ENCODE measurements around the gene MPZL1. TPM values are rescaled to one million over a fixed set of nuclear protein-coding genes. Genes with fewer than 3 reads are reported as not detected.
A peak's percentile ranks its signal among the peaks of the same experiment; 100 is the strongest.

MPZL1 gene
- total RNA-seq, 1 donor from 2014 or later: 36.7 TPM

GRCh38 chr1:167765496-167765895 lies 43.7 kb downstream of the MPZL1 start:
- no peak overlapping the region for H3K27ac Mint-ChIP-seq
- intact Hi-C loops (cut with micrococcal nuclease): no loop called here
- no peaks in the 10 kb centered on the region for H3K27me3 Mint-ChIP-seq (ENCODE audit: low read depth)
- H3K9me3 Mint-ChIP-seq: no peaks in the 10 kb centered on the region
- peaks cover 23% of the 10 kb centered on the region for H3K4me1 Mint-ChIP-seq (ENCODE audit: low read depth)
- no peak overlapping the region for H3K4me3 Mint-ChIP-seq (ENCODE audit: low read depth)
- H3K36me3 Mint-ChIP-seq (ENCODE audit: low read depth): peaks cover 30% of the 10 kb centered on the region
- no peak for DNase-seq (ENCODE audit: low spot score)

DNA sequence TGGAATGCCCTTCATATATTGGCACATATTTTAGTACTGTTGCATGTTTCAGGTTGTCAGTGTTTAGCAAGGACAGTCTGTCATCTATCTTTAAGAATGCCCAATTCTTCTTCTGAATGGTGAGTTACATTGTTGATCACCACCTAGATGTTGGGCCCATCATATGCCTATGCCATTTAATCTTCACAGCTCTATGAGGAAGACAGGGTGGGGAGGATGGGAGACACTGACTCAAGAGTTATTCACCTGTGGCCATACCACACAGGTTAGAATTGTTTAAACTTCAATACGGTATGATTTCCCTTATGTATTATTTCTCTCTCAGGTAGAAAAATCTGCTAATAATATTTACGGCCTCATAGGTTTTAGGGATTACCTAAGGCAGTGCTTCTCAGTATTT lies 44.8 kb downstream of the MPZL1 start:
- Mint-ChIP-seq H3K4me1 (ENCODE audit: low read depth) (peaks cover 15% of the 10 kb centered on the region), H3K36me3 (ENCODE audit: low read depth) (peaks cover 38% of the 10 kb centered on the region), H3K27ac (no peak overlapping the region), H3K27me3 (ENCODE audit: low read depth) (no peaks in the 10 kb centered on the region), H3K9me3 (no peaks in the 10 kb centered on the region), H3K4me3 (ENCODE audit: low read depth) (no peak overlapping the region)
- intact Hi-C loops (cut with micrococcal nuclease): no loop called here
- no peak for DNase-seq (ENCODE audit: low spot score)

GRCh38 chr1:167767761-167768160 lies 46.0 kb downstream of the MPZL1 start:
- Mint-ChIP-seq H3K27ac (no peak overlapping the region), H3K4me3 (ENCODE audit: low read depth) (no peak overlapping the region), H3K27me3 (ENCODE audit: low read depth) (no peaks in the 10 kb centered on the region), H3K4me1 (ENCODE audit: low read depth) (peaks cover 4% of the 10 kb centered on the region), H3K36me3 (ENCODE audit: low read depth) (peaks cover 49% of the 10 kb centered on the region), H3K9me3 (no peaks in the 10 kb centered on the region)
- intact Hi-C loops (cut with micrococcal nuclease): no loop called here
- DNase-seq (ENCODE audit: low spot score): no peak

DNA sequence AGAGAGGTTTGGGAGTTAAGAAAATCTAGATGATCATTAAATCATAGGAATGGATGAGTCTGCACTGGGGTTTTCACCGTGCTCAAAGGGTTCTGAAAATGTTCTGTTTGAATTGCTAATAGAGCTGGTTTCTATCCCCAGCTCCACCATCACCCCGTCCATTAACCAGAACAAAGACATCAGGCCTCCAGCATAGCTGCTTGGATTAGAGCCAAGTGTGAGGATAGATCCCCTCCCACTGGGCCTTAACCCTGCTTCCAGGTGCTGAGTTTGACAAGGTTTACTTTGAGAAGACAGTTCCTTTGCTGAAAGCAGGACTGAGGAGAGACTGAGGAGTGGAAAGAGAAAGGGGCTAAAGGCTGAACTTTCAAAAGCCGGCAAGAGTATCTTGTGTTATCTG lies 48.3 kb downstream of the MPZL1 start:
- intact Hi-C loops (cut with micrococcal nuclease): no loop called here
- no peak for DNase-seq (ENCODE audit: low spot score)
- Mint-ChIP-seq H3K36me3 (ENCODE audit: low read depth) (peaks cover 56% of the 10 kb centered on the region), H3K4me1 (ENCODE audit: low read depth) (peaks cover 8% of the 10 kb centered on the region), H3K4me3 (ENCODE audit: low read depth) (no peak overlapping the region), H3K9me3 (no peaks in the 10 kb centered on the region), H3K27ac (no peak overlapping the region), H3K27me3 (ENCODE audit: low read depth) (no peaks in the 10 kb centered on the region)

GRCh38 chr1:167772436-167772835 lies 50.7 kb downstream of the MPZL1 start:
- Mint-ChIP-seq H3K4me3 (ENCODE audit: low read depth) (no peak overlapping the region), H3K9me3 (peaks cover 3% of the 10 kb centered on the region), H3K4me1 (ENCODE audit: low read depth) (peaks cover 25% of the 10 kb centered on the region), H3K27ac (no peak overlapping the region), H3K36me3 (ENCODE audit: low read depth) (peaks cover 67% of the 10 kb centered on the region), H3K27me3 (ENCODE audit: low read depth) (no peaks in the 10 kb centered on the region)
- intact Hi-C loops (cut with micrococcal nuclease): no loop called here
- DNase-seq (ENCODE audit: low spot score): no peak

DNA sequence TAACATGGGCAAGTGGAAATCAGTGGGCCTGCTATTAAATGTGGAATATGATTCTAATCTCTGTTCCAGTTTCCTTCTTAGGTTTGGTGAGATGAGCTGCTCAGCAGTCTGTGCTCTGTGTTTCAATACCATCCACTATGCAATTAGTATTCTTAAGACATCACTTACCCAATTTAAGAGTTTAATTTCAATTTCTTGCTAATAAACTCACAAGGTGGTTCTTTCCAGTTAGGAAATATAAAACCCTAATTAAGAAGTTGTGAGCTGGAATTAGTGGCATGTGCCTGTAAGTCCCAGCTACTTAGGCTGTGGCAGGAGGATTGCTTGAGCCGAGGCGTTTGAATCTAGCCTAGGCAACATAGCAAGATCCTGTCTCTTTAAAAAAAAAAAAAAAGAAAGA lies 51.7 kb downstream of the MPZL1 start:
- H3K36me3 Mint-ChIP-seq (ENCODE audit: low read depth): peaks cover 62% of the 10 kb centered on the region
- H3K4me3 Mint-ChIP-seq (ENCODE audit: low read depth): no peak overlapping the region
- H3K4me1 Mint-ChIP-seq (ENCODE audit: low read depth): peaks cover 23% of the 10 kb centered on the region
- H3K27me3 Mint-ChIP-seq (ENCODE audit: low read depth): no peaks in the 10 kb centered on the region
- no peak overlapping the region for H3K27ac Mint-ChIP-seq
- intact Hi-C loops (cut with micrococcal nuclease): no loop called here
- no peak for DNase-seq (ENCODE audit: low spot score)
- peaks cover 4% of the 10 kb centered on the region for H3K9me3 Mint-ChIP-seq

- peaks cover 58% of the 10 kb centered on the region for H3K36me3 Mint-ChIP-seq (ENCODE audit: low read depth)
- H3K27me3 Mint-ChIP-seq (ENCODE audit: low read depth): no peaks in the 10 kb centered on the region
- H3K4me1 Mint-ChIP-seq (ENCODE audit: low read depth): peaks cover 23% of the 10 kb centered on the region
- peaks cover 6% of the 10 kb centered on the region for H3K9me3 Mint-ChIP-seq
- DNase-seq (ENCODE audit: low spot score): no peak
- intact Hi-C loops (cut with micrococcal nuclease): no loop called here
- H3K4me3 Mint-ChIP-seq (ENCODE audit: low read depth): no peak overlapping the region
- H3K27ac Mint-ChIP-seq: no peak overlapping the region
Measured at GRCh38 chr1:167774710-167775109, 52.9 kb downstream of the MPZL1 start.

- no peak overlapping the region for H3K27ac Mint-ChIP-seq
- no peaks in the 10 kb centered on the region for H3K27me3 Mint-ChIP-seq (ENCODE audit: low read depth)
- H3K36me3 Mint-ChIP-seq (ENCODE audit: low read depth): peaks cover 58% of the 10 kb centered on the region
- peaks cover 11% of the 10 kb centered on the region for H3K9me3 Mint-ChIP-seq
- no peak for DNase-seq (ENCODE audit: low spot score)
- intact Hi-C loops (cut with micrococcal nuclease): no loop called here
- H3K4me1 Mint-ChIP-seq (ENCODE audit: low read depth): peaks cover 23% of the 10 kb centered on the region
- H3K4me3 Mint-ChIP-seq (ENCODE audit: low read depth): no peak overlapping the region
Measured at GRCh38 chr1:167775178-167775577, 53.4 kb downstream of the MPZL1 start.

DNA sequence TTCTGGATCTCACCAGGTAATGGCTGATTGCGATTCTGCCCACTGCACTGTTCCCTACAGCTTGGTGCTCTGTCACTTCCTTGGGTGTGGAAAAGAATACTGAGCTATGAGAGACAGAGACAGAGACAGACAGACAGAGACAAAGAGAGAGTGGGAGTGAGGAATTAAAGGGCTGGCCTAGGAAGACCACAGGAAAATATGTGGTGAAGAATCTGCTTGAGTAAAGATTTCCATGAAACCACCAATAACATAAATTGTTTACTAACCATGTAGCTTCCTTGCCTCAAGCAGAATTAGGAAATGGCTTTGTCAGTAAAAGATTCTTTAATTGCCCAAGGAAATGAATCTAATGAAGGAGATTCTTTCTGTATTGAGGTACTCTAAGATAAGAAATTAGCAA lies 54.4 kb downstream of the MPZL1 start:
- H3K4me1 Mint-ChIP-seq (ENCODE audit: low read depth): peaks cover 23% of the 10 kb centered on the region
- intact Hi-C loops (cut with micrococcal nuclease): no loop called here
- peaks cover 59% of the 10 kb centered on the region for H3K36me3 Mint-ChIP-seq (ENCODE audit: low read depth)
- no peaks in the 10 kb centered on the region for H3K27me3 Mint-ChIP-seq (ENCODE audit: low read depth)
- no peak for DNase-seq (ENCODE audit: low spot score)
- H3K27ac Mint-ChIP-seq: no peak overlapping the region
- H3K9me3 Mint-ChIP-seq: peaks cover 21% of the 10 kb centered on the region
- H3K4me3 Mint-ChIP-seq (ENCODE audit: low read depth): no peak overlapping the region

DNA sequence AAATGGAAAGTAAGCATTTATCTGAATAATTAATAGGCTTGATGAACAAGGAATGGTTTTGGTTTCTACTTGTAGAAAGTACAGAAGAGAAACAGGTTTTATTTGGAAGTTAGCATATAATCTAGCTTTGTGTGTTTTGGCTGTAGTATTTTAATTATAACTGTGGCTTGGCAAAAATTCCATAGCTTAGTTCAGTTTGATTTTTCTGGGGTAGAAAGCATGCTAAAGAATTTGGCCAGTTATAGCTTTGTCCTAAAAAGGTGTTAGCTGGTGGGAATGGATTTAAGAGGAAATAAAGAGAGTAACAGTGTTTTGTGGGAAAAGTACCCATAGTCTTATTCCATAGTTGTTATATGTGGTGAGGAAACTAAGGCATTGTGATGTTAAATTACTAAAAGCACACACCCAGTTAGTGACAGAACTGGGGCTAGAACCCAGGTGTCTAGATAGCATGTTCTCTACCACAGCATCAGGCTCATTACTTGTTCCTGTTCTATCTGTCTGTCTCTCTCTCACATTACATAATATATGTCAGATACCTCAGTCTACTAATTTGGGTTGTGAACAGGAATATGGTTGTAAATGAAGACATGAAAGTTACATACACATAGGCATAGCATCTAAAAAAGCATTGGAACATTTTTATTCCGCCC lies 55.0 kb downstream of the MPZL1 start:
- no peak for DNase-seq (ENCODE audit: low spot score)
- H3K27me3 Mint-ChIP-seq (ENCODE audit: low read depth): no peaks in the 10 kb centered on the region
- peaks cover 23% of the 10 kb centered on the region for H3K4me1 Mint-ChIP-seq (ENCODE audit: low read depth)
- no peak overlapping the region for H3K4me3 Mint-ChIP-seq (ENCODE audit: low read depth)
- peaks cover 57% of the 10 kb centered on the region for H3K36me3 Mint-ChIP-seq (ENCODE audit: low read depth)
- H3K27ac Mint-ChIP-seq: peak overlapping the region; percentile 76
- peaks cover 25% of the 10 kb centered on the region for H3K9me3 Mint-ChIP-seq
- intact Hi-C loops (cut with micrococcal nuclease): no loop called here

GRCh38 chr1:167777269-167777650 lies 55.5 kb downstream of the MPZL1 start:
- H3K4me3 Mint-ChIP-seq (ENCODE audit: low read depth): no peak overlapping the region
- peak overlapping the region; percentile 76 for H3K27ac Mint-ChIP-seq
- peaks cover 53% of the 10 kb centered on the region for H3K36me3 Mint-ChIP-seq (ENCODE audit: low read depth)
- intact Hi-C loops (cut with micrococcal nuclease): no loop called here
- H3K27me3 Mint-ChIP-seq (ENCODE audit: low read depth): no peaks in the 10 kb centered on the region
- DNase-seq (ENCODE audit: low spot score): no peak
- H3K4me1 Mint-ChIP-seq (ENCODE audit: low read depth): peaks cover 23% of the 10 kb centered on the region
- H3K9me3 Mint-ChIP-seq: peaks cover 28% of the 10 kb centered on the region

DNA sequence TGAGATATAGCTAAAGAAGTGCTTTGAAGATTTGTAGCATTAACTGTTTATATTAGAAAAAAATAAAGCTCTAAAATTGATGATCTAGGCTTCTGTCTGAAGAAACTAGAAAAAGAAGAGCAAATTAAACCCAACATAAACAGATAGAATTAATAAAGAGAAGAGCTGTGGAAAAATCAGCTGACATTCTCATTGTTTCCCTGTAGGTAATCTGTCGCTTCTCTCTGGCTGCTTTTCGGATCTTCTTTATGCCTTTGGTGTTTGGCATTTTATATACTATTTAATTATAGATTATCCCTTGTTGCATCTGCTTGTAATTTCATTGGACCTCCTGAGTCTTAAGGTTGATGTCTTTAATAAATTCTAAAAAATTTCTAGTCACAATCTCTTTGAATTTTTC lies 59.8 kb downstream of the MPZL1 start:
- peaks cover 28% of the 10 kb centered on the region for H3K9me3 Mint-ChIP-seq

GRCh38 chr1:167782946-167783345 lies 61.2 kb downstream of the MPZL1 start:
- Mint-ChIP-seq H3K9me3 (peaks cover 24% of the 10 kb centered on the region), H3K4me3 (ENCODE audit: low read depth) (no peak overlapping the region), H3K4me1 (ENCODE audit: low read depth) (peaks cover 5% of the 10 kb centered on the region), H3K36me3 (ENCODE audit: low read depth) (peaks cover 32% of the 10 kb centered on the region), H3K27ac (no peak overlapping the region), H3K27me3 (ENCODE audit: low read depth) (no peaks in the 10 kb centered on the region)
- DNase-seq (ENCODE audit: low spot score): no peak
- intact Hi-C loops (cut with micrococcal nuclease): no loop called here

More for the DNA sequence above, 59.8 kb downstream of the MPZL1 start:
- Mint-ChIP-seq H3K27me3 (ENCODE audit: low read depth) (no peaks in the 10 kb centered on the region), H3K4me3 (ENCODE audit: low read depth) (no peak overlapping the region), H3K27ac (no peak overlapping the region), H3K4me1 (ENCODE audit: low read depth) (peaks cover 15% of the 10 kb centered on the region), H3K36me3 (ENCODE audit: low read depth) (peaks cover 39% of the 10 kb centered on the region)
- DNase-seq (ENCODE audit: low spot score): no peak
- intact Hi-C loops (cut with micrococcal nuclease): no loop called here

Measured in activated T-helper 2 cell treated with anti-CD3 and anti-CD28 coated beads, Interferon-gamma antibody, Interleukin-2, Interleukin-4, amounts not matched to agents 10 μg/mL and 5 μg/mL and 100 μg/mL, durations not matched to agents 14 hours and 24 hours and 36 hours (primary cell).